Fibroblast of skin of back (primary cell): ENCODE results near the gene JAKMIP3.

Experiments used
- DNase-seq: peaks from one replicate; pipeline ENCODE4 v3.0.0-alpha.2; 2013

The JAKMIP3 gene

DNA sequence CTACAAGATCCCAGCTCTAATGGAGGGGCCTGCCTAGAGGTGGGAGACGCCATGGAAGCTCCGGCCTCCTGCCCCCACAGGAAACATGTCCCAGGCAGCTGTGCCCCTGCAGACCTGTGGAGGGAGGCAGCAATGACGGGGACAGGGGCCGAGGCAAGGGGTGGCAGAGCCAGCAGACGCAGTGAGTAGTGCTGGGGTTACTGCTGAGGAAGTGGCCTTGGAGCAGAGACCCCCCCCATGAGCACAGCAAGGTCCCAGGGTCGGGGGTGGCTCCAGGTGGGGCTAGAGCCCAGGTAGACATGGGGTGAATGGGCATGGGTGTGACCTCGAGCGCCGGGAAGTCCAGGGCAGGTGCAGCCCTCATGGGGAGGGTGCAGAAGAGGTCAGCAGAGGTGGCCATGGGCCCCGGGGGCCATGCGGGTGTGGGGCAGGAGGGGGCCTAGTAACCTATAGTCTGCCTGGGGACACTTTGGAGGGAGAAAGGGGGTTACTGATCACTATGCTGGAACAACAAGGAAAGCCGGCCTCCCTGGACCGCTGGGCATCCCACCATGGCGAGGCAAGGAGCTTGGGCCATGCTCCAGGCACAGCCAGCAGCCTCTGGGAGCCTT, 45.5 kb downstream of the JAKMIP3 start:
- DNase-seq: no peak

GRCh38 chr10:132111871-132112341, 46.2 kb downstream of the JAKMIP3 start:
- DNase-seq: no peak

GRCh38 chr10:132112611-132113010, 46.9 kb downstream of the JAKMIP3 start:
- DNase-seq: no peak

DNA sequence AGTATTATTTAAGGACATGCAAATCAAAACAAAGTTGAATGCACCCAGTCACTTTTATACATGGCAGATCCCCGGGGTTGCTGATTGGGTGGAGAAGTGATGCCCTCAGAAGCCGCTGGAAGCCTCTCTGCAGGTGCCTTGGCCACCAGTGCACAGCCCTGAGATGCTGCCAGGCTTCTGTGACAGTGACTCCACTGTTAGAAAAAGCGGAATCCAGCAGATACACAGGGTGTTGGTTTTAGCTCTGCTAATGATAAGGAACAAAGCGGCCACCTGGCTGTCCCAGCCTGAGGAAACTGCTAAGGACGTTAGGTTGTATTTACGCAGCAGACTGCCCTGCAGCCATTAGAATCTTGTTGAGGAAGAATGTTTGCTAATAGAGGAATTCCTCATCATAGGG, 47.5 kb downstream of the JAKMIP3 start:
- DNase-seq: no peak

DNA sequence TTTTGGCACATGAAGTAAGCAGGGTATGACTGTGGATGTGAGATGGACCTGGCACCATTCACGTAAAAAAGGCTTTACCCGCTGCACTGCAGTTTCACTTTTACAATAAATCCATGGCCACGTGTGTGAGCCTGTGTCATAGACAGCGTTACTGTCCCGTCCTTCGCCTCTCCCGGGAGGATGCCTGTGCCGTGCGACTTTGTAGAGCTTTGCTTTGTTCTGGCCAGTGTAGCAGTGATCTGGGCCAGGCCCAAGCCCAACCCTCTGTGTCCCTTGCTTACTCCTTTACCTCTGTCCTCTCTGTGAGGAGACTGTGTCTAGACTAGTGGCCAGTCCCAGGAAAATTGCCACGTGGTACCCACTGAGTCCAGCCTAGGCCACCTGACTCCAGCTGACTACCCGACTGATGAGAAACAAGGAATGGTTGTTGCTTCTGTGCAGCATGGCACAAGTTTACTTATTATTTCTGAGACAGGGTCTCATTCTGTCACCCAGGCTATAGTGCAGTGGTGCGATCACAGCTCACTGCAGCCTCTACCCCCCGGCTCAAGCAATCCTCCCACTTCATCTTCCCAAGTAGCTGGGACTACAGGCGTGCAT, 48.1 kb downstream of the JAKMIP3 start:
- no peak for DNase-seq

- DNase-seq: no peak
Observed at GRCh38 chr10:132114953-132115520, 49.3 kb downstream of the JAKMIP3 start.
